Measurements from ENCODE around the gene LIN37. TPM values are rescaled to one million over a fixed set of nuclear protein-coding genes. Genes with fewer than 3 reads are reported as not detected.

Gene LIN37
- total and polyA plus RNA-seq, 2 of the 13 experiments (the other 11 are each of a cell fraction or from before 2014, with no cell fraction given) = 6.3 to 8.7 TPM

- TF ChIP-seq ASH2L (IDR thresholded peaks at IDR 0.05; ENCODE audit: insufficient read length, low read depth, low read length) = peak; percentile 55
- no peak for TF ChIP-seq ZNF713 (CRISPR knock-in tag; IDR thresholded peaks at IDR 0.05)
- no peak; the same call in 1 of the 2 replicates for TF ChIP-seq ZNF615 (CRISPR knock-in tag; IDR thresholded peaks at IDR 0.05; ENCODE audit: borderline replicate concordance)
- TF ChIP-seq ZNF670 (CRISPR knock-in tag; IDR thresholded peaks at IDR 0.05; ENCODE audit: borderline replicate concordance) = no peak
- TF ChIP-seq KLF12 (CRISPR knock-in tag; IDR thresholded peaks at IDR 0.05; ENCODE audit: borderline replicate concordance) = peak; percentile 33; the same call in 1 of the 2 replicates
- peak; percentile 56; the same call in 1 of the 2 replicates for TF ChIP-seq ZFP62 (CRISPR knock-in tag; IDR thresholded peaks at IDR 0.05)
- peak; percentile 76; the same call in 1 of the 2 replicates for TF ChIP-seq ZNF280B (CRISPR knock-in tag; IDR thresholded peaks at IDR 0.05; ENCODE audit: borderline replicate concordance)
- TF ChIP-seq, protein P1, sequence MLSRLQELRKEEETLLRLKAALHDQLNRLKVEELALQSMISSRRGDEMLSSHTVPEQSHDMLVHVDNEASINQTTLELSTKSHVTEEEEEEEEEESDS (CRISPR knock-in tag; IDR thresholded peaks at IDR 0.05; ENCODE audit: borderline replicate concordance) = no peak
- no peak for TF ChIP-seq ZNF451 (CRISPR knock-in tag; IDR thresholded peaks at IDR 0.05)
- no peak for TF ChIP-seq MTA3 (CRISPR knock-in tag; IDR thresholded peaks at IDR 0.05)
- peak; percentile 18; the same call in 1 of the 2 replicates for TF ChIP-seq TFE3 (CRISPR knock-in tag; IDR thresholded peaks at IDR 0.05)
- TF ChIP-seq SRSF9 (IDR thresholded peaks at IDR 0.05; ENCODE audit: borderline replicate concordance, insufficient read depth, low read depth, low read length, poor library complexity, severe bottlenecking) = no peak
- no peak for TF ChIP-seq ZBTB37 (CRISPR knock-in tag; IDR thresholded peaks at IDR 0.05)
- no peak for TF ChIP-seq FUBP1 (CRISPR knock-in tag; IDR thresholded peaks at IDR 0.05; ENCODE audit: borderline replicate concordance)
- no peak for TF ChIP-seq ZNF772 (CRISPR knock-in tag; IDR thresholded peaks at IDR 0.05)
- TF ChIP-seq ZNF101 (CRISPR knock-in tag; IDR thresholded peaks at IDR 0.05; ENCODE audit: borderline replicate concordance, low read depth) = no peak
- TF ChIP-seq ZZZ3 (CRISPR knock-in tag; IDR thresholded peaks at IDR 0.05; ENCODE audit: borderline replicate concordance) = no peak
- no peak for TF ChIP-seq ATF6 (CRISPR knock-in tag; conservative IDR thresholded peaks at IDR 0.05)
- TF ChIP-seq NFKB2 (CRISPR knock-in tag; IDR thresholded peaks at IDR 0.05; ENCODE audit: borderline replicate concordance) = no peak
These were observed 9.6 kb downstream of the LIN37 start, which contains the start of gene PROSER3 (continued) for GRCh38 chr19:35757749-35758608.
